GM18861 (cell line): Measurements from ENCODE around the gene BRD7.

Experiments used
- ATAC-seq: cut with Tn5 transposase; IDR thresholded peaks from one replicate; pipeline ENCODE4 v1.9.1; 2021; ENCODE audit not compliant: unreplicated experiment

The BRD7 gene

DNA sequence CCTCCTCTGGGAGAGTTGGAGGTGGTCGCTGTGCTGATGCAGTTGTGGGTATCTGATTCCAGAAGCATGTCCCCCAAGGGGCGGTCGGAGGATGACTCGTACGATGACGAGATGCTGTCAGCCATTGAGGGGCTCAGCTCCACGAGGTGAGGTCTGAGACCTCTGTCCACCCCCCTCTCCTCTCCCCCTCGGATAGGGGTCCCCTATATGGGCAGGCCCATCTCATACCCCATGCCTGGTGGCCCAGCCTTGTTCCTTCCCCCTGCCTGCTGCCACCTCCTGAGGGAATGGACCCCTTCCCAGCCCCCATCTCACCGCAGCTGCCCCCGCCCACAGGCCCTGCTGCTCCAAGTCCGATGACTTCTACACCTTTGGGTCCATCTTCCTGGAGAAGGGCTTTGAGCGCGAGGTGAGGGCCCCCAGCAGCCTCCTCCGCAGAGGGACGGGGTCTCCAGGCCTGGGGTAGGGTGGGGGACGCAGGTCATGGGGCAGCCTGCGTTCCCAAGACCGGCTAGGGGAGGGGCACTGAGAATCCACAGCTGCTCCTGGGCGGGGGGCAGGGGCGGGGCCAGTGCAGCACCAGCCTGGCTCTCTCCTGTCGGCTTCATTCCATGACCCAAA is 63.2 kb downstream of the BRD7 start:
- no peak for ATAC-seq

DNA sequence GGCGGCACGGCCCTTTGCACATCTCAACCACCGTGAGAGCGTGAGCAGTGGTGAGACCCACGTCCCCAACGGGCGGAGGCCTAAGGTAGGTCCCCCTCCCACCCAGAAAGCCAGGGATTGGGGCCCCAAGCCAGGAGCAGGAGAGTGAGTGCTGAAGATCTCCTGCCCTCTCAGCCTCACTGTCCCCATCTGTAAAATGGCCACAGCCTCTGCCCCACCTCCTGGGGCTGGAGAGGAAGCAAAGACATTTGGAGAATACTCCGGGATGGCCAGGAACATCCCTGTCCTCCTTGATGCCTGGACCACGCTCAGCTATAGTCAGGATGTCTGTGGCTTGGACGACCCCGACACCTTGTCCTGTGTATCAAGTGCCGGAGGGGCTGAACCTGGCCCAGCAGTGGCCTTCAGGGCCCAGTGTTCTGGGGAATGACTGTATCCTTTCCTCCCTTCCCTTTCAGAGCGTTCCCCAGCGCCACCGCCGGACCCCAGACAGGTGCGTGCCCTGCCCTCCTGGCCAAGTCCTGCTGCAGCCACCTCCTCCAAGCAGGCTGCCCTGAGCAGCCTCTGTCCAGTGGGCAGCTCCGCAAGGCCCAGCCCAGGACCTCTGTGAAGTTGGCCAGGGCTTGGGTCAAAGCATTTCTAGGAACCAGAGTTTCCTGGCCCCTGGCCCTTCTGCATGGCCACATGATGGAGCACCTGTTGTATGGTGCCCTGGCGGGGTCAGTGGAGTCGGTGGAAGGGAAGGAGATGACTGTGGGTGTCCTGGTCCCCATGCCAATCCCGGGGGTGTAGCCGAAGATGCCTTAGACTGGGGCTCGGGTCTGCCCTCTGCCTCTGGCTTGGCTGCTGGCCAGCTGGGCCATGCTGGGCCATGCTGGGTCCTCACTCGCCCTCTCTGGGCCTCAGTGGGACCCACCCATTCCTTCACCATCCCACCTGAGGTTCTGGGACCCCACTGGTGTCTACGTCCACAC is 64.0 kb downstream of the BRD7 start:
- no peak for ATAC-seq

DNA sequence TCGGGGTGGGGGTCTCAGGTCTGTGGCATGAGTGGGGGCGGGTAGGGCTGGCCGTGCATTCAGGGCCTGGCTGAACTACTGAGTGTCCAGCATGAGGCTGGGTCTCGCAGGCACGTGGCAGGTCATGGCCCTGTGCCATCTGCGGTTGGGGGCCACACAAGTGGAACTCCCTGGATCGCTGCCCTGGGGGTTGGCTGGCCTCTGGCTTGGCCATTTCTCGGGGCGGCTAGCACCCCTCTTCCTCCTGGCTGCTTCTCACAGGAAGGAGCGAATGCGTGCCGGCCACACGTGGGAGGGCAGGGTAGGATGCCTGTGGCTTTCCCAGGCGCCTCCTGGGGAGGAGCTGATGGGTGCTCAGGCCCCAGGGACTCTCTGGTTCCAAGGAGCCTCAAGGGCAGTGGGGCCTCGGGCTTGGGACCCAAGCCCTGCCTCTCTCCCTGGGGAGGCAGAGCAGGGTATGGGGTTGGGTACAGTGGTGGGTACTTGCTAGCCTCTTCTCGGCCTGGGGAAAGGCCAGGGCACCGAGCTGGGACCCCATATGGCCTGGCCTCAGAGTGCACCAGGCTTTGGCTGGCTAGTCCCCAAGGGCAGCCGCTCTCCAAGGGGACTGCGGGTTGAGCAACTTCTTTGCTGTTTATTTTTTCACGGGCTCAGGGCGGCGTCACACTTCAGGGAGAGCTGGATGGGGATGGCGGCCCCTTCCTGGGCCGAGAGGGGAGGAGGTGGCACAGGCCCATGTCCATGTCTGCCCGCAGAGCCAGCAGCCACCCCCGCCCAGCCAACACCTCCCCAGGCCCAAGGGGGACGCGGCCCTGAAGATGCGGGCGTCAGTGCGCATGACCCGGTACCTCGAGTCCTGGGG is 65.0 kb downstream of the BRD7 start:
- ATAC-seq, result no peak

DNA sequence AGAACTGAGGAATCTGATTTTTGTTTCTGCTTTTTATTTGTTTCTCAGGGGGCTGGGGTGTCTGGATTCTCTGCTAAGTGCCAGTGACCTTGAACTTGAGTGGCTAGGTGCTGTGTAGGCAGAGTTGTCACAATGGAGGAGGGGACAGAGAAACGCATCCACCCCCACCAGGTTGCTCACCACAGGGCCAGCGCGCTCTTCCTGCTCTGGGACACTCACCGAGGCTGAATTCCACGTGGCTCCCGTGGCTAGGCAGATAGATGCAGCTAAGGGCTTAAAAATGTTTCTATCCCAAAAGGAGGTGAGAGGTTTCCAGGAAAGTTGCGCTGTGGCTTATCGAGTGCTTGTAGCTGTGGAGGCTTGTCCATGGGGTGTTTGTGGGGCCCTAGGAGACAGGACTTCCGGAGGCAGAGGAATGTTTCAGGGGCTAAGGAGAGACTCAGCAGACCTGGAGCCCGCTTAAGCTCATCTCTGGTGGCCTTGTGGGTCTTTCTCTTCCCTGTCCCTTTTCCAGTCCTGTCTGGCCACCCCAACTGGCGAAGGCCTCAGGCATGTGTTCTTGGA is 65.7 kb downstream of the BRD7 start:
- no peak for ATAC-seq

DNA sequence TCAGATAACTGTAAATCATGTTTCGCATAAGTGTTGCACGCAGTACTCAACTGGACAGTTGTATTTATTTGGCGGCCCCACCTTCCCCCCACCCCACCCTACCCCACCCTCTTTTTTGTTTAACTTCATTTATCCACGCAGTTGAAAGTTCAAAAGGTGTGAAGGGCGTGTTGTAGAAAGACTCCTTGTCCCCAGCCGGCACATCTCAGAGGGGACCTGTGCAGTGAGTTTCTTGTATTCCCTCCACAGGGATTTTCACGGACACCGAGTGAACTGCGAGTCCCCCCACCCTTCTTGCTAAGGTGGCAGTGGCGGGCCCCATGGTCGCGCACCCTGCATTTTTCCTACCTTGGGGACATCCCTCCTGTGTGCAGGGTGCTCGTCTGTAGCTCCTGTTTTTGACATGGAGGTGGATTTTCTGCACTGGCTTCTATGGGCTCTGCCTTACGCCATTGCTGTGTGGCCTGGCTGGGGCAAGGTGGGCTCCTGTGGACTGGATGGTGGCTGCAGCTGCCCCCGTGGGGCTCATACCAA is 66.2 kb downstream of the BRD7 start:
- no peak for ATAC-seq

DNA sequence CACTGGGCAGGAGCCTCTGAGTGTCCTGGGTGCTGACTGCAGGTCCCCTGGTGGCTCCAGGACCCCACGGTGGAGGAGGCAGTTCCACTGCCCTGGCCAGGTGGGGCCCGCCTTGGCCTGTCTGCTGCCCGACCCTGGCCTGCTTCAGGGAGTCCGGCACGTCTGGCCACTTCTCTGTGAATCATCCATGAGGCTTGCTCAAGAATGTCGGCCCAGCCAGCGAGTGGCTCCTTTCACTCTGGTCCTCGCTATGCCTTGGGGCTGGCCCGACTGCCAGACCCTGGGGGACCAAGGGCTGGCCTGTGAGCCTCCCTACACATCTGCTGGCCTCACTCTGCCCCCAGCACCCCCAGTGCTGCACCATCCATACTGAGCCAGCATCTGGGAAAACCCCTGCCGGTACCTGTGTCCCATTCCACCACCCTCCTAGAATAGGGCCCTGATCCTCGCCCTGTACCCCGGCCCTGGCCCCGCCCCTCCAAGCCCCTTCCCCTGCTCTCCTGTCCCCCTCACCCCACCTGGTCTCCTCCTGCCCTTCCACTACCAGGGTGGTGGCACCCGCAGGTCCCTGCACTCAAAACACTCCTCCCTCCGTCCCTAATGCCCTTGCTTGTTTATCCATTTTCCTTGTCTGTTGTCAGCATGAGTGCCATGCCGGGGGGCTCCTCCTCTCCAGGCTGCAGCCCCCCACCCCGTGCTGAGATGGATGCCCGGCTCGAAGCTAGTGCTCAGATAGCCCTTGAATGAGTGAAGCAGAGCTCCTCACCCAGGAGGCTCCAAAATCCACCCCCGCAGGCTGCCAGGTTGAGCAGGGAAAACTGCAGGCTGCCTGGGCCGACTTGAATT is 66.9 kb downstream of the BRD7 start:
- no peak for ATAC-seq

DNA sequence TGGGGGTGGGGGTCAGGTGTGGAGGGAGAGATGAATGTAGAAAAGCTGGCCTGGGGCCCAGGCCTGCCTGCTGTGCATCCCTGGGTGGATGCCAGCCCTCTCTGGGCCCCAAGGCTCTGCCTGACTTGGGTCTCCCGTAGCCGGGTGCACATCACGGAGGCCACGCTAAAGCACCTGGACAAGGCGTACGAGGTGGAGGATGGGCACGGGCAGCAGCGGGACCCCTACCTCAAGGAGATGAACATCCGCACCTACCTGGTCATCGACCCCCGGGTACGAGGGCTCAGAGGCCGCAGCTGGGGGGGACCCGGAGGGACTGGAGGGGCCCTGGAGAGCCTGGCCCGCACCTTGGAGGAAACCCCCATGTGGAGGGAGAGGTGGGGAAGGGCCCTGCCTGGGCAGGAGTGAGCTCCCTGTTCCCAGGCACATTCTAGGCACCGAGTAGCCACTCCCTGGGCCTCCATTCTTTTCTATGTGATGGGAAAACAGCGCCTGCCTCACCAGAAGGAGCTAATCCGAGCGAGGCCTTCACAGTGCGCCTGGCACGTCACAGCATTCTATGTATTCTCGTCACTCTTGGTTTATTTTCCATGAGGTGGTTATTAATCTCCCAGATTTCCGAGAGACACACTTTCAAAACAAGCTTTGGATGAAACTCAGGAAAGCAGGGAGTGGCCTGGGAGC is 67.7 kb downstream of the BRD7 start:
- no peak for ATAC-seq

DNA sequence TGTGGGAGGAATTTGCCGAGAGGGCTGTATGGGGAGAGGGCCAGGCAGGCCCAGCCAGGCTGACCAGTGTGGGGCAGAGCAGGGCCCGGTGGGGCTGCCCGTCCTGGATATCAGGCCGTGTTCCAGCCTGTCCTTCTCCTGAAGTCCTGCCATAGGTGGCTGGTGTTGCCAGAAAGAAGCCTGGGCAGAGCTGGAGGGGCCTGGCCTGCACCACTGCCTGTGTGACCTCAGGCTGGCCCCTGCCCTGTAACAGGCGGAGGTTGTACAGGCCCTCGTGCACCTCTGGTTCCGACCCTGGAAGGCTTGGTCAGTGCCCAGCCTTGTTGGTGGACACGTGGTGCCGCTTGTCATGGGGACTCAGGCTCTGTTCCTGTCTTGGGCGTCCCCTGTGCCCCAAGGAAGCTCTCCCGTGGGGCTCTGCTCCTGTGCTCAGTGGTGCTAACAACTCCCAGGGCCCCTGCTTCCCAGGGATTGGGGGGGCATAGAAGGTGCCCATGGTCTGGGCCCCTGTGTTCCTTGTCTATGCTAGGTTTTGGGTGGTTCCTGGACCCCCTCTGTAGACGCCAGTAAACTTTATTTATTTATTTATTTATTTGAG is 69.2 kb downstream of the BRD7 start:
- no peak for ATAC-seq

DNA sequence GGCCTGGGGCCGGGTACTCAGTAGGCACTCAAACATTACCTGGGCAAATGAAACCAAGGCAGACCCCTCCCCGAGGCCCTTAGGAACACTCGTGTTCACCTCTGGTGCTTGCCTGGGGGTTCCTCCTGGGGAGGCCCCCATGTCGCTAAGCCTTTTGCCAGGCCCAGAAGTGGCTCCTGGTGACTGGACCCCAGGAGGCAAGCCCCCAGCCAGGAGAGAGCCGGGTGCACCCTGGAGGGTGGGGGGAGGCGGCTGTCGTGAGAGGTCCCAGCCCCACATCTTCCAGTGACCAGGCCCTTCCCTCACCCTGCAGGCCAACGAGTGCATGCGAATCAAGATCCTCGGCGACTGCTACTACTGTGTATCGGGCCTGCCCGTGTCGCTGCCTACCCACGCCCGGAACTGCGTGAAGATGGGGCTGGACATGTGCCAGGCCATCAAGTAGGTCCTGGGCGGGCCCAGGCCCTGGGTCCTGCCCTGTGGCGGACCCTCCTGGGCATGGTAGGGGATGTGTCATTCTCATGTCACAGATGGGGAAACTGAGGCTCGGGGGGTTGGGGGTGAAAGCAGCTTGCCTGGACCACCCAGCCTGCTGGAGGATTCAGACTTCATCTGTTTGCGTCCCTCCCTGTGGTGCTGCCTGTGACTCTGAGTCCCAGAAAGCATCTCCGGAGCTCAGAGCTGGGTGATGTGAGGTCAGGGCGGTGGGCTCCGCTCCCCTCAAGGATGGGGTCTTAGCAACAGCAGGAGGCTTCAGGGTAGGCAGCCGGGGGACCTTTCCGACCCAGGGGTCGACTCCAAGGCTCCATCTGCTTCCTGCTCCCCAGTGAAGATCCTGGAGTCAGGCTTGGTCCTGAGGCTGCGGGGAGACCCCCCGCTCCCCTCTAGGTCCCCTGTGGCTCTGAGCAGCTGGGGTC is 69.9 kb downstream of the BRD7 start:
- ATAC-seq, result no peak

DNA sequence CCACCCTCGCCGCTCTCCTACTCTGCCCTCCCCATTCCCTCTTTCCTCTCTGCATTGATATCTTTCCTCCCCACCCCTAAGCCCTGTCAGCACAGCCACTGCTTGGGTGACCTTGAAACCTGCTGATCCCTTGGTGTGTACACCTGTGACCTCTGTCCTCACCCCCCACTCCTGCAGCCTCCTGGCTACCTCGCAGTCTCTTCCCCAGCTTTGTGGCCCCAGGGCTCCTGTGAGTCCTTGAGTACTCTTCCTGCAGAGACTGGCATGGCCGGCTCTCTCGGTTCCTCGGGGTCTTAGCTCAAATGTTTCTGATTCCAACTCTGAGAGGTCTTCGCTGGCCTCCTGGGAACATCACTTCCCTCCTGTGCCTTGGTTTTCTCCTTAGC is 70.7 kb downstream of the BRD7 start:
- no peak for ATAC-seq

DNA sequence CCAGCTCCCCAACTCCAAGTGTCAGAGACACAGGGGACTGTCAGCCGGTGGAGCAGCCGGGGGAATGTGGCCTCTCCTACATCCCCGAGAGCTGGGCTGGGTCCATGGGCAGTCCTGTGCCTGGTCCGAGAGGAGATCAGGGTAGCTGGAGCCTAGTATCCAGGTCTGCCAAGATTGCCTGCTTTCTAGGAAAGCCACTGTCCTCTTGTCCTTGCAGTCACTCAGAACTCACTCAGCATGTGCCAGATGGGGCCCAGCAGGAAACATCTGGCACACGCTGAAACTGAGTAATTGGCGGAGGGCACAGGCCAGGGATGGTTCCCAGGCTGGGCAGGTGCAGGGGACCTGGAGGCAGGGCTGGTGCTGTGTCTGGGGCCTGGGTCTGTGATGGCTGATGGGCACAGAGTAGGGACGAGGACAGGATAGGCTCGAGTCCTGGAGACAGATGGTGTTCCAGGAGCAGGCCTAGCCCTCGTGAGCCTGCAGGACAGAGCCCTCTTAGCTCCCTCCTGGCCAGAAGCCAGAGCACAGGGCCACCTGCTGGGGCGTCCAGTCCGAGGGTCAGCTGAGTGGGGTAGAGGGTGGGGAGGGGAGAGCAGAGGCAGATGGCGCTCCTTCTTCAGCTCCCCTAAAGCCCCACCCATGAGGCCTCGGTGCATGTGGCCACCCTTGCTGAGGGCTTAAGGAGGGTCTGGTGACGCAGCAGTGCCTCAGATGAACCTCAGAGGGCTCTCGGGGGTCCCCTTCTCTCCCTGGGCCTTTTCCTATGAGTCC is 71.3 kb downstream of the BRD7 start:
- ATAC-seq, result no peak

DNA sequence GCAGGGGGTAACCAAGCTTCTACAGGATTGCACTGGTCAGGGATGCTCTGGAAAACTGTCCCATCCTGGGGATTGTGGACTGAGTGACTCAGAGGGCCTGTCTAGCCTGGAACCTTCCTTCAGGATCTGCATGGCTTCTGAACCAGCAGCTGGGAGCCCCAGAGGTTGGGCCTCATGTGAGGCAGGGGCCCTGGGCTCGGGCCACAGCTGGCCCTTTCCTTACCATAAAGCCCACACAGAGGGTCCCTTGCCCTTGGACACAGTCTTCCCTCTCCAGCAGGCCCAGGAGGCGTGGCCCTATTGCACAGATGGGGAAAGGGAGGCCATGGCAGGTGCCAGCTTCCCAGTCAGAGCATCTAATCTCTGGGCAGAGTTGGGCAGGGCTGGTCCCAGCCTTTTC is 72.0 kb downstream of the BRD7 start:
- no peak for ATAC-seq

DNA sequence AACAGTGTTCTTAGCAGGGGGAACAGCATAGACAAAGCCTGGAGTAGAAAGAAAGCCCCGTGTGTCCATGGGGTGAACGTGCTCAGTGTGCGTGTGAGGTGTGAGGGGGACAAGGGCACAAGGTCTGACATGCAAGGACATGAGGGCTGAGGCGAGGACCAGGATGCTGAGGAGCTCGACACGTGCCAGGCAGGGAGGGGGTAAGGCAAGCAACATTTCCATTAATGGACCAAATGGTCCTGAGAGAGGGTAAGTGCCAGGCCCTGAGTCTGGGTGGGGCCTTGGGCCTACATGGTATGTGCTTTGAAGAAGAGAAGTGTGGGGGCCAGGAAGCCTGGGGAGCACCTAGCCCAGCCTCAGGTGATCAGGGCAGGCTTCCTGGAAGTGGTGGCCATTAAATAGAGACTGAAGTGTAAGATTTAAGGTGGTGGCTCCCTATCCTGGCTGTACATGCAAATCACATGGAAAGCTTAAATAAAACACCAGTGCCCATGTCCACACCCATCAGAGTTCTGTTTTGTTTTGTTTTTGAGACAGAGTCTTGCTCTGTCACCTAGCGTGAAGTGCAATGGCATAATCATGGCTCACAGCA is 73.2 kb downstream of the BRD7 start:
- ATAC-seq, result no peak

DNA sequence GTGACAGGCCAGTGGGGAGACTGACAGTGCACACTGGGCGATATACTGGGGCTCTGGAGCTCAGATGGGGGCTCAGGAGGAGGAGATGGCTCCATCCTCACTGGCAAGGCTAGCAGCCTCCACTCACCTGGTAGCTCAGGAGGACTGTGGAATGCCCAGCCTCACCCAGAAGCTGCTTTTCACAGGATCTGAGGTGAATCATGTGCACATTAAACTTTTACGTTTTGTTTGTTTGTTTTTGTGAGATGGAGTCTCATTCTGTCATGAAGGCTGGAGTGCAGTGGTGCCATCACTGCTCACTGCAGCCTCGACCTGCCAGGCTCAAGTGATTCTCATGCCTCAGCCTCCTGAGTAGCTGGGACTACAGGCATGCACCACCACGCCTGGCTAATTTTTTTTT is 73.8 kb downstream of the BRD7 start:
- ATAC-seq, result no peak

DNA sequence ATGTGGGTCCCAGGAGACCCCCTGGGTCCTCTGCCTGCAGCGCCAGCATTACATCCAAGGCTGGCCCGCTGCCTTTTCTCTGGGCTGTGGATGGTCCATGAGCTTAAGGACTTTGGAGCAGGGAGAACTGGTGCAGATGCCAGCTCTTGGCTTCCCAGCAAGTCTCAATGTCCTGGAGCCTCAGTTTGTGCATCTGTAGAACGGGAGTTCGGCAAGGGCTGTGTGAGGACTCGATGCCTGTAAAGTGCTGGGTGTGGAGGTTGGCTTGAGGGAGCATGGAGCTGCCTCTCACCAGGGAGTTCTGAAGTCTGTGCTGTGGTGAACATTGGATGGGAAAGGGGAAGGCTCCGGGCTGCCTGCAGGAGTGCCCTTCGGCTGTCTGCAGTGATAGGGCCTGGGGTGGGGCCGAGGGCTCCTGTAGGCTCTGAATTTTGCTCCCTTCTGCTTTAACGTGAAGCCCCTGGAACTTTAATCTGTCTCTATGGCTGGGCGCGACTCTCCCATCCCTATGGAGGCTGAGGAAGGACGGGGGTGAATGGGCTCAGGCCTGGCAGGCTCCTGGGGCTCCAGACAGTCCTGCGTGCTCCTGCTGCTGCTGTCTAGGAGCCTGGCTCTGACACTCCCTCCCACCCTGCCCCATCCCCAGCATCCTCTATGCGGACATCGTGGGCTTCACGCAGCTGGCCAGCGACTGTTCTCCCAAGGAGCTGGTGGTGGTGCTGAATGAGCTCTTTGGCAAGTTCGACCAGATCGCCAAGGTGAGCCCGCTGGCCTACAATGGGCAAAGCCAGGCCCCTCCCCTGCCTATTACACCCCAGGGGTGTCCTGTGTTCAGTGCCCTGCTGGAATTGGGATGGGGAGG is 74.6 kb downstream of the BRD7 start:
- ATAC-seq, result no peak
